HepG2 (cell line): ENCODE measurements around the gene TOM1L2. TPM values are rescaled to one million over a fixed set of nuclear protein-coding genes. Genes with fewer than 3 reads are reported as not detected.

Experiments
- ATAC-seq: fragments of 200-7000 bp; cut with Tn5 transposase; 3 replicates; pipeline ENCODE4 v1.9.1; 2020; ENCODE audit warnings: mild to moderate bottlenecking, moderate library complexity
- BruUV-seq: library from RNA; stranded (reverse); fragments of 400-500 nt; replicated peaks from 2 replicates; lab custom pipeline; 2021; lab: Mats Ljungman, UMichigan
- CTCF ChIA-PET: fragments of 300-600 bp; formaldehyde crosslinking; extraction: SDS; loops from one replicate; lab custom pipeline; 2021; ENCODE audit warnings: low total read pairs, inconsistent platforms, low intra/inter-chr PET ratio; lab: Yijun Ruan, JAX
- POLR2A ChIA-PET: fragments of 350-600 bp; sonication (Branson Sonifier 250); formaldehyde crosslinking; loops from one replicate; lab custom pipeline; 2020; ENCODE audit warnings: antibody characterized with exemption, inconsistent platforms; lab: Yijun Ruan, JAX
- DNase-seq: peaks from one replicate; pipeline ENCODE4 v3.0.0-alpha.2; 2015; ENCODE audit warnings: low spot score
- FAIRE-seq: peaks from 3 replicates; lab custom pipeline; 2011; peaks lifted over from hg19 to GRCh38; lab: Jason Lieb, UNC
- H2AFZ ChIP-seq: one replicate; pipeline ENCODE4 v1.6.1; 2011; ENCODE audit warnings: low read length, inconsistent platforms
- H3K27ac ChIP-seq: fragments of 300-600 bp; 3 replicates; pipeline ENCODE4 v1.8.0; 2011; ENCODE audit warnings: mixed run types, mild to moderate bottlenecking, mixed read lengths, low read length, inconsistent platforms; ENCODE audit not compliant: insufficient read depth; ENCODE audit errors: extremely low read length
- H3K27me3 ChIP-seq, 2 experiments: fragments of 200-600 bp in 1 of 2; 2 replicates in 1 of 2; 3 replicates in 1 of 2; pipeline versions ENCODE4 v1.6.0 to v1.8.0; 2011; ENCODE audit warnings: low read length in 2 of 2, mild to moderate bottlenecking in 2 of 2, moderate library complexity in 2 of 2, inconsistent platforms in 1 of 2; ENCODE audit not compliant: insufficient read depth in 2 of 2, control insufficient read depth in 1 of 2
- H3K36me3 ChIP-seq, 2 experiments: fragments of 200-600 bp in 1 of 2; replicated peaks in 1 of 2; 2 replicates in 1 of 2; 3 replicates in 1 of 2; pipeline versions ENCODE4 v1.5.1 to v1.8.0; 2011; ENCODE audit warnings: low read length in 2 of 2, inconsistent platforms in 1 of 2; ENCODE audit not compliant: insufficient read depth in 2 of 2, control insufficient read depth in 1 of 2
- H3K4me1 ChIP-seq: 2 replicates; pipeline ENCODE4 v1.5.1; 2012; ENCODE audit warnings: low read length, inconsistent platforms; ENCODE audit not compliant: insufficient read depth
- H3K4me2 ChIP-seq: 2 replicates; pipeline ENCODE4 v1.6.0; 2011; ENCODE audit warnings: low read depth, low read length, inconsistent platforms
- H3K4me3 ChIP-seq, 3 experiments: fragments of 200-600 bp in 1 of 3; sonication (generic), shearing (Covaris generic) in 1 of 3; replicated peaks in 1 of 3; 2 replicates each; pipeline ENCODE4 v1.5.1; 2011 to 2016; ENCODE audit warnings: low read length in 3 of 3, inconsistent platforms in 2 of 3, low read depth in 2 of 3, mild to moderate bottlenecking in 2 of 3, control low read depth in 1 of 3, mixed read lengths in 1 of 3; ENCODE audit not compliant: insufficient read depth in 1 of 3
- H3K79me2 ChIP-seq: one replicate; pipeline ENCODE4 v1.6.1; 2011; ENCODE audit warnings: low read length, inconsistent platforms; ENCODE audit not compliant: insufficient read depth
- H3K9ac ChIP-seq: 2 replicates; pipeline ENCODE4 v1.6.0; 2011; ENCODE audit warnings: mild to moderate bottlenecking, low read depth, low read length, inconsistent platforms; ENCODE audit not compliant: insufficient read depth
- H3K9me3 ChIP-seq: 2 replicates; pipeline ENCODE4 v1.5.1; 2012; ENCODE audit warnings: mild to moderate bottlenecking, low read length
- H4K20me1 ChIP-seq: 2 replicates; pipeline ENCODE4 v1.6.0; 2011; ENCODE audit warnings: inconsistent platforms, mild to moderate bottlenecking, low read length, moderate library complexity; ENCODE audit not compliant: insufficient read depth
- ARID2 ChIP-seq: sonication (generic); formaldehyde crosslinking; IDR thresholded peaks from 2 replicates; pipeline ENCODE4 v1.8.1; 2022; ENCODE audit warnings: mild to moderate bottlenecking, missing genetic modification reagents, borderline replicate concordance
- HNRNPH1 ChIP-seq: fragments of 200-400 bp; formaldehyde crosslinking; optimal IDR thresholded peaks from 2 replicates; pipeline ENCODE3; 2017; ENCODE audit warnings: mild to moderate bottlenecking, low read depth, low read length
- ISL2 ChIP-seq: sonication (generic); formaldehyde crosslinking; IDR thresholded peaks from 2 replicates; pipeline ENCODE4 v1.5.0; 2020; ENCODE audit warnings: missing genetic modification reagents
- PCBP2 ChIP-seq: fragments of 200-400 bp; formaldehyde crosslinking; optimal IDR thresholded peaks from 2 replicates; pipeline ENCODE3; 2018; ENCODE audit warnings: low read length, low read depth; ENCODE audit not compliant: poor library complexity, severe bottlenecking
- SIX4 ChIP-seq: sonication (generic); formaldehyde crosslinking; IDR thresholded peaks from 2 replicates; pipeline ENCODE4 v1.4.0; 2020; ENCODE audit warnings: missing genetic modification reagents
- ZBTB33 ChIP-seq: sonication (generic); formaldehyde crosslinking; IDR thresholded peaks from 2 replicates; pipeline ENCODE4 v1.4.0; 2020; ENCODE audit warnings: missing genetic modification reagents
- ZNF878 ChIP-seq: sonication (generic); formaldehyde crosslinking; IDR thresholded peaks from 2 replicates; pipeline ENCODE4 v1.8.1; 2023; ENCODE audit warnings: mild to moderate bottlenecking, missing genetic modification reagents, moderate library complexity
- WGBS: methylation state at CpG from one replicate; pipeline ENCODE4 v1.1.6; 2017; ENCODE audit warnings: low lambda C conversion rate; 5-methylcytosine and 5-hydroxymethylcytosine counted together
- in situ Hi-C: cut with HindIII; loops from 2 replicates; pipeline ENCODE4 v1.10.0; 2017; ENCODE audit warnings: low pct_unique_long_range_greater_than_20kb; ENCODE audit not compliant: extremely low pct_ligation_motif_present
- intact Hi-C: fragments of 100-400 bp; cut with micrococcal nuclease; formaldehyde crosslinking; loops from one replicate; pipeline ENCODE4 v1.10.0; 2022; ENCODE audit not compliant: unreplicated experiment
- polyA plus RNA-seq, 8 experiments: library from polyadenylated mRNA; depleted of rRNA in 3 of 8; stranded (reverse) in 7 of 8; unstranded in 1 of 8; fragments of >200 nt; fragmentation: Illumina TruSeq in 4 of 8; extraction: Trizol in 4 of 8; gene quantifications; 2 replicates each; pipeline versions ENCODE4 v1.2.1 to v1.2.3, GENCODE V29; 2011 to 2016; ENCODE audit warnings: low read depth in 4 of 8, missing spikeins in 1 of 8, mixed read lengths in 1 of 8; ENCODE audit not compliant: insufficient read depth in 1 of 8
- total RNA-seq, 5 experiments: library from RNA; depleted of rRNA; stranded (reverse); fragments of >200 nt; fragmentation: Illumina TruSeq; extraction: Trizol; gene quantifications; 2 replicates each; pipeline ENCODE4 v1.2.3, GENCODE V29; 2016; ENCODE audit warnings: low read depth in 1 of 5

Gene TOM1L2
- total and polyA plus RNA-seq, 2 of the 13 experiments (the other 11 are each of a cell fraction or from before 2014, with no cell fraction given) = 4.7 to 7.4 TPM

- TF ChIP-seq ARID2 (CRISPR knock-in tag) (no peak), PCBP2 (no peak)
Observed at GRCh38 chr17:17866897-17867296, 105.3 kb downstream of the TOM1L2 start (continued).

- 65% methylated on average over 2 of the region's 3 CpGs for WGBS
- Histone ChIP-seq H3K36me3 (no peaks in the 10 kb centered on the region), H3K4me3 (no peak overlapping the region), H3K9me3 (no peaks in the 10 kb centered on the region), H4K20me1 (no peaks in the 10 kb centered on the region), H3K9ac (no peak overlapping the region), H3K79me2 (no peaks in the 10 kb centered on the region), H3K27ac (no peak overlapping the region), H3K27me3 (no peaks in the 10 kb centered on the region), H3K4me1 (peaks cover 21% of the 10 kb centered on the region), H2AFZ (no peak overlapping the region), H3K4me2 (no peak overlapping the region)
- intact Hi-C loops = no loop called here
- no TSS peak for BruUV-seq
- TF ChIP-seq ZBTB33 (CRISPR knock-in tag) = no peak
- no peak for TF ChIP-seq SIX4 (CRISPR knock-in tag)
- no peak for TF ChIP-seq ZNF878 (CRISPR knock-in tag)
- TF ChIP-seq ISL2 (CRISPR knock-in tag) = no peak
- no peak for TF ChIP-seq HNRNPH1
- DNase-seq (no peak), FAIRE-seq (no peak), ATAC-seq (no peak)
- in situ Hi-C loops = no loop called here
- CTCF ChIA-PET = no interaction called here
- POLR2A ChIA-PET = interaction anchor here (0.5 kb wide), 1 partner anchor 54 kb away, joined by 5 read pairs; no protein-coding TSS in a partner anchor
Observed at GRCh38 chr17:17866425-17866824, 105.8 kb downstream of the TOM1L2 start.
